ENCODE data around the gene IL1R1.

IL1R1 gene

DNA sequence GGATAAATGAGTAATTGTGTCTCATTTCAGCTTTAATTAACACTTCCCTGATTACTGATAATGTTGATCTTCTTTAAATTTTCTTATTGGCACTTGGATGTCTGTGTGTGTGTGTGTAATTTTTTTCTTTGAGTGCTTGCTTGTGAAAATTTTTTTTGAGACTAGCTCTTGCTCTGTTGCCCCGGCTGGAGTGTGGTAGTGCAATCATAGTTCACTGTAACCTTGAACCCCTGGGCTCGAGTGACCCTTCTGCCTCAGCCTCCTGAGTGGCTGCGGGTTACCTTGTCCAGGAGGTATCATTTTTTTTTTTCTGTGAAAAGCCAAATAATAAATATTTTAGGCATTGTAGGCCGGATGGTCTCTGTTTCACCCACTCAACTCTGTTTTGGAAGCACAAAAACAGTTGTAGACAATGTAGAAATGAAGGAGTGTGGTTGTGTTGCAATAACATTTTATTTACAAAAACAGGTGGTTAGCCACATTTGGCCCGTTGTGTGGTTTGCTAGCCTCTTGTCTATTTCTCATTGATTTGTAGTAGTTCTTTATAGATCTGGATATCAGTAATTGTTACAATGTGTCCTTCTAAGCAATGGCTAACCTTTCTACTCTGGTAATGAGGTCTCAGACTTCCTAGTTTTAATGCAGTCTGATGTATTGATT, 52.2 kb downstream of the IL1R1 start:
- TF ChIP-seq, protein P1, sequence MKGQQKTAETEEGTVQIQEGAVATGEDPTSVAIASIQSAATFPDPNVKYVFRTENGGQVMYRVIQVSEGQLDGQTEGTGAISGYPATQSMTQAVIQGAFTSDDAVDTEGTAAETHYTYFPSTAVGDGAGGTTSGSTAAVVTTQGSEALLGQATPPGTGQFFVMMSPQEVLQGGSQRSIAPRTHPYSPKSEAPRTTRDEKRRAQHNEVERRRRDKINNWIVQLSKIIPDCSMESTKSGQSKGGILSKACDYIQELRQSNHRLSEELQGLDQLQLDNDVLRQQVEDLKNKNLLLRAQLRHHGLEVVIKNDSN (IDR thresholded peaks at IDR 0.05) = no peak
- TF ChIP-seq YY1 (IDR thresholded peaks at IDR 0.05; ENCODE audit: low read depth) = no peak
- TF ChIP-seq EGR1 (IDR thresholded peaks at IDR 0.05) = no peak
- TF ChIP-seq FOXM1 (IDR thresholded peaks at IDR 0.05; ENCODE audit: borderline replicate concordance, low read depth) = no peak
- no peak for TF ChIP-seq CREB1 (IDR thresholded peaks at IDR 0.05; ENCODE audit: low read depth)
- TF ChIP-seq, protein P2, sequence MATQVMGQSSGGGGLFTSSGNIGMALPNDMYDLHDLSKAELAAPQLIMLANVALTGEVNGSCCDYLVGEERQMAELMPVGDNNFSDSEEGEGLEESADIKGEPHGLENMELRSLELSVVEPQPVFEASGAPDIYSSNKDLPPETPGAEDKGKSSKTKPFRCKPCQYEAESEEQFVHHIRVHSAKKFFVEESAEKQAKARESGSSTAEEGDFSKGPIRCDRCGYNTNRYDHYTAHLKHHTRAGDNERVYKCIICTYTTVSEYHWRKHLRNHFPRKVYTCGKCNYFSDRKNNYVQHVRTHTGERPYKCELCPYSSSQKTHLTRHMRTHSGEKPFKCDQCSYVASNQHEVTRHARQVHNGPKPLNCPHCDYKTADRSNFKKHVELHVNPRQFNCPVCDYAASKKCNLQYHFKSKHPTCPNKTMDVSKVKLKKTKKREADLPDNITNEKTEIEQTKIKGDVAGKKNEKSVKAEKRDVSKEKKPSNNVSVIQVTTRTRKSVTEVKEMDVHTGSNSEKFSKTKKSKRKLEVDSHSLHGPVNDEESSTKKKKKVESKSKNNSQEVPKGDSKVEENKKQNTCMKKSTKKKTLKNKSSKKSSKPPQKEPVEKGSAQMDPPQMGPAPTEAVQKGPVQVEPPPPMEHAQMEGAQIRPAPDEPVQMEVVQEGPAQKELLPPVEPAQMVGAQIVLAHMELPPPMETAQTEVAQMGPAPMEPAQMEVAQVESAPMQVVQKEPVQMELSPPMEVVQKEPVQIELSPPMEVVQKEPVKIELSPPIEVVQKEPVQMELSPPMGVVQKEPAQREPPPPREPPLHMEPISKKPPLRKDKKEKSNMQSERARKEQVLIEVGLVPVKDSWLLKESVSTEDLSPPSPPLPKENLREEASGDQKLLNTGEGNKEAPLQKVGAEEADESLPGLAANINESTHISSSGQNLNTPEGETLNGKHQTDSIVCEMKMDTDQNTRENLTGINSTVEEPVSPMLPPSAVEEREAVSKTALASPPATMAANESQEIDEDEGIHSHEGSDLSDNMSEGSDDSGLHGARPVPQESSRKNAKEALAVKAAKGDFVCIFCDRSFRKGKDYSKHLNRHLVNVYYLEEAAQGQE (IDR thresholded peaks at IDR 0.05; ENCODE audit: low read depth) = no peak
- TF ChIP-seq TAF1 (IDR thresholded peaks at IDR 0.05; ENCODE audit: low read depth) = no peak
- TF ChIP-seq NFIC (IDR thresholded peaks at IDR 0.05) = no peak
- TF ChIP-seq TEAD4 (IDR thresholded peaks at IDR 0.05) = no peak
- TF ChIP-seq ZBTB7A (IDR thresholded peaks at IDR 0.05; ENCODE audit: low read depth) = no peak

DNA sequence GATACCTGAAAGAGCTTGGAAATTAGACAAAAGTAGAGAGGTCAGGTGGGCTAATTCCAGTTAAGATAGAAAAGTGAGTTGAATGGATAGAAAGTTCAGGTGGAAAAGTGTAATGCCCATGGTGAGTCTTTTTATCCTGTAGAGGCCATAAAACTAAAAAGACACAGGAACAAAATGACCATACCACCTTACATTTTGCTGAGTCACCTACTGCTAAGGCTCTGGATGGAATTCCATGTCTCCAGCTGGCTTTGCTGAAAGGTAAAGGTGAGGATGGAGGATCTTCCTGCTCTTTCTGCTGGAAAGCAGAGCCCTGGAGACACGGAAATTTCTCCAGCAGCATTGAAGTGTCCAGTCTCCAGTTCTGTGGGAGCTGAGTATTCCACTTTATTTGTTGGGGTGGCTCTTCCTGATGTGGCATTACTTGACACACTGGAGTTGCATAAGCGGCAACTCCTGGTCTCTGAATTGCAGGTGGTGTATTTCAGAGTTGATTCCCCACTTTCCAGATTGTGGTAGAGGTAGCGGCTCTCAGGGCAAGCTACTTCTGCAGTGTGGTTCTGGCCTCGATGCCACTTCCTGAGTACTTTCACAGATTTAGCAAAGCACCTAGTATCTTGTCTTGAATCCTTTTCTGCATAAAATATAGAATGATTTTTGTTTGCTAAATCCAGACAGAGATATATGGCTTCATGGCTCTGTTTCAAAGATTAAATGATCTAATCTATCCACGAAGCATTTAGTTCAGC, 55.0 kb downstream of the IL1R1 start:
- TF ChIP-seq TAF1 (IDR thresholded peaks at IDR 0.05; ENCODE audit: low read depth) = no peak
- TF ChIP-seq FOXM1 (IDR thresholded peaks at IDR 0.05; ENCODE audit: borderline replicate concordance, low read depth) = no peak
- no peak for TF ChIP-seq EGR1 (IDR thresholded peaks at IDR 0.05)
- TF ChIP-seq ZBTB7A (IDR thresholded peaks at IDR 0.05; ENCODE audit: low read depth) = no peak
- no peak for TF ChIP-seq RAD21 (IDR thresholded peaks at IDR 0.05; ENCODE audit: low read depth)
- TF ChIP-seq TEAD4 (IDR thresholded peaks at IDR 0.05) = no peak
- no peak for TF ChIP-seq NFIC (IDR thresholded peaks at IDR 0.05)
- TF ChIP-seq, protein P3, sequence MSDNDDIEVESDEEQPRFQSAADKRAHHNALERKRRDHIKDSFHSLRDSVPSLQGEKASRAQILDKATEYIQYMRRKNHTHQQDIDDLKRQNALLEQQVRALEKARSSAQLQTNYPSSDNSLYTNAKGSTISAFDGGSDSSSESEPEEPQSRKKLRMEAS (IDR thresholded peaks at IDR 0.05) = no peak
- no peak for TF ChIP-seq EP300 (IDR thresholded peaks at IDR 0.05; ENCODE audit: borderline replicate concordance)
- TF ChIP-seq CREB1 (IDR thresholded peaks at IDR 0.05; ENCODE audit: low read depth) = no peak
- TF ChIP-seq, protein P1 (IDR thresholded peaks at IDR 0.05) = no peak
- no peak for TF ChIP-seq CEBPB (IDR thresholded peaks at IDR 0.05)
- no peak for TF ChIP-seq YY1 (IDR thresholded peaks at IDR 0.05; ENCODE audit: low read depth)
- TF ChIP-seq, protein P2 (IDR thresholded peaks at IDR 0.05; ENCODE audit: low read depth) = no peak
- no peak for TF ChIP-seq TCF12 (IDR thresholded peaks at IDR 0.05; ENCODE audit: low read depth)

DNA sequence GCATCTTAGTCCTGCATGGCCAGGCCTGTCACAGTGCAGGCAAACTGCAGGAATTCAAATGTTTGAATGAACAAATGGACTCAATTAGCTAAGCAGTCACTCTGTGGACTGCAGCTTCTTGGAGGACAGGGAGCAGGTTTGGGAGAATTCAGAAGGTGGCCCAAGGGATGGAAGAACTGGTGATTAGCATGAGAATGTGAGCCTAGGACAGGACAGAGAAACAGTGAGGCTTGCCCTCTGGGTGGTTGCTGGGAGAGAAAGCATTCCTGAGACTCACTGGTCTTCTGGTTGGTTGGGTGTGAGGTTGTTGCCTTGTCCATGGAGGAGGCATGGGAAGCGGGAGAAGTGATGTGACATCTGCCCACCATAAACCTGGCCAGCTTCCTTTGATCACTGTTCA, 58.0 kb downstream of the IL1R1 start:
- TF ChIP-seq CEBPB (IDR thresholded peaks at IDR 0.05) (no peak), YY1 (IDR thresholded peaks at IDR 0.05; ENCODE audit: low read depth) (no peak), RAD21 (IDR thresholded peaks at IDR 0.05; ENCODE audit: low read depth) (no peak), TEAD4 (IDR thresholded peaks at IDR 0.05) (no peak), EGR1 (IDR thresholded peaks at IDR 0.05) (no peak), TAF1 (IDR thresholded peaks at IDR 0.05; ENCODE audit: low read depth) (no peak), ZBTB7A (IDR thresholded peaks at IDR 0.05; ENCODE audit: low read depth) (no peak)
- TF ChIP-seq, protein P2 (IDR thresholded peaks at IDR 0.05; ENCODE audit: low read depth) = no peak

DNA sequence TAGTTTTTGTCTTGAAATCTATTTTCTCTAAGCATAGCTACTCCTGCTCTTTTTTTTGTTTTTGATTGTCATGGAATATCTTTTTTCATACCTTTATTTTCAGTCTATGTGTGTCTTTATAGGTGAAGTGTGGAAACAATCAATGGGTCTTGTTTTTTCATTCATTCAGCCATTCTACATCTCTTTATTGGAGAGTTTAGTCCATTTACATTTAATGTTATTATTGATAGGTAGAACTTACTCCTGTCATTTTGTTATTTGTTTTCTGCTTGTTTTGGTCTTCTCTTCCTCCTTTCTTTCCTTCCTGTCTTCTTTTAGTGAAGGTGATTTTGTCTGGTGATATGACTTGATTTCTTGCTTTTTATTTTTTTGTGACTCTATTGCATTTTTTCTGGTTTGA, 62.1 kb downstream of the IL1R1 start:
- TF ChIP-seq, protein P3 (IDR thresholded peaks at IDR 0.05) = no peak
- TF ChIP-seq CREB1 (IDR thresholded peaks at IDR 0.05; ENCODE audit: low read depth) (no peak), EGR1 (IDR thresholded peaks at IDR 0.05) (no peak), NFIC (IDR thresholded peaks at IDR 0.05) (no peak), TEAD4 (IDR thresholded peaks at IDR 0.05) (no peak), TAF1 (IDR thresholded peaks at IDR 0.05; ENCODE audit: low read depth) (no peak), EP300 (IDR thresholded peaks at IDR 0.05; ENCODE audit: borderline replicate concordance) (no peak), TCF12 (IDR thresholded peaks at IDR 0.05; ENCODE audit: low read depth) (no peak), FOXM1 (IDR thresholded peaks at IDR 0.05; ENCODE audit: borderline replicate concordance, low read depth) (no peak), ZBTB7A (IDR thresholded peaks at IDR 0.05; ENCODE audit: low read depth) (no peak), YY1 (IDR thresholded peaks at IDR 0.05; ENCODE audit: low read depth) (no peak)
- TF ChIP-seq, protein P1 (IDR thresholded peaks at IDR 0.05) = no peak
- TF ChIP-seq, protein P2 (IDR thresholded peaks at IDR 0.05; ENCODE audit: low read depth) = no peak

Data from Ishikawa (cell line).